GM21360 (cell line): ENCODE results near the gene RAPGEF4.
A peak's percentile ranks its signal among the peaks of the same experiment; 100 is the strongest.
"Not testable (repeated sequence)": the region's sequence is repeated elsewhere in the genome, so short reads cannot be mapped to it uniquely, and the experiment has no call there.

Experiments
- ATAC-seq: cut with Tn5 transposase; IDR thresholded peaks from one replicate; pipeline ENCODE4 v1.9.1; 2021; ENCODE audit warnings: mild to moderate bottlenecking, moderate library complexity; ENCODE audit not compliant: unreplicated experiment

The RAPGEF4 gene

DNA sequence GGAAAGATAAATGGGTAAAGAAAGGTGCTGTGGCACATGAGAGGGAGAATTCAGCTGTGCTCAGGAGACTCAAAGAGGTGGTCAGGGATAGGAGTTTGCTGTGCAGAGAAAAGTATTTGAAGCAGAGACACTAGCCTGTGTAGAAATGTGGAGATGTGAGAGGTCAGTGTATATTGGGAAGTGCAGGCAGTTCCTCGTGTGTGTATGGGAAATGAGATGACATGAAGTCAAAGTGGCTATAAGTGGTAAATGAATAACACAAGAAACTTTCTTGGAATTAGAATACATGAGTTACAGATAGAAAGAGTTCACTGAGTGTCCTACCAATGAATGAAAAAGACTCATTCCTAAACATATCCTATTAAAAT lies 351.6 kb downstream of the RAPGEF4 start:
- no peak for ATAC-seq

DNA sequence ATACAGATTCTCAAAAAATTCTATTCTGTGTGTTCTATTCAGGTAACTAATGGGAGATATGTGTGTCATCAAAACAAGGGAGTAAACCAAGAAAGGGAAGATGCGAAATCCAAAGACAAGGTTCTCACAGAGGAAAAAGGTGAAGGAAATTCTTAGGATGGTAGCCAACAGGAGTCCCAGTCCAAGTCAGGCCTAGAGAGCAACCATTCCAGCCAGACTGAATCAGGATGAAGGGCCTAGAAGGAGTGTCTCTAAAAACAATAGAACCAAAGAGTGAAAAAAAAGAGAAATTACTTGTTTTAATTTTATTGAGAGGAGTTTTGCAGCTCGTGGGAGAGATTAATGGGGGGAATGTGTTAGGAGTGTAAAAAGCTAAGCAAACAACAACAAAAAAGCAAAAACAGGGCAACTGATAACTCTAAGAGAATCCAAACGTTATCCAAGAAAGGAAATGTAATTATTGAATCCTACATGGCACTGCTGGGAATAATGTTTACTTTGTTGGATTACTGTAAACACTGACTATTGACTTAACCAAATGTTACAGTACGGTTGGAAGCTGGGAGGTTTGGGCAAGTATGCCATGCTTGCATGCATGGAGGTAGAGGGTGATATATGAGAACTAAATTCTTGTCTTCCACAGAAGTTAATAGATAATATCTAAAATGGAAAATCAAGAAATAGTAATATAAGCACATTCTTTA lies 352.3 kb downstream of the RAPGEF4 start:
- no peak for ATAC-seq

DNA sequence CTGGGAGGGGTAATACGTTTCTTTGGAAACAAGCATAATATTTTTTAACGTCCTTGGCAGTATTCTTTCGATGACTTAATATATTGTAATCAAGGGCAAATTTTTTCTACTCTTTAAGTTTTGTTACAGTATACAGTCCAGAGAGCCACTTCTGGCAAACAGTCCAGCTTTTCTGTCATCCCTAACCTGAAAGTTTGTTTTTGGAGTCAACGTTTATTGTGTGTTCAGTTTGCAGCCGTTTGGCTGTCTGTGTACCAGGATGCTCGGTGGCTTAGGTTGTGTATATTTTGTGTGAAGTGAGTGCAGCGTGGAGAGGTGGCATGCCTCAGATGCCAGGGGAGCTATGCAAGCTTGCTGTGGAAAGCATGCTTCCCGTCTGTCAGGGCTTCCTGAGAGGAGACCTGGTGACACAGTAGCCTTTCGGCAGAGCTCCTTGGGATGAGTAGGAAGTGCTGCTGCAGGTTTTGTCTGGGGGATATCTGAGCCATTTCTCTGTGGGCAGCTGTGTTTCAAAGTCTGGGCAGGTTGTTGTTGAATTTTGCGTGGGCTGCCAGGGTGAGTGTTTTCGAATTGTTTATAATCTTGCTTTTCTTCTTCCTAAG lies 354.7 kb downstream of the RAPGEF4 start:
- ATAC-seq: no peak

DNA sequence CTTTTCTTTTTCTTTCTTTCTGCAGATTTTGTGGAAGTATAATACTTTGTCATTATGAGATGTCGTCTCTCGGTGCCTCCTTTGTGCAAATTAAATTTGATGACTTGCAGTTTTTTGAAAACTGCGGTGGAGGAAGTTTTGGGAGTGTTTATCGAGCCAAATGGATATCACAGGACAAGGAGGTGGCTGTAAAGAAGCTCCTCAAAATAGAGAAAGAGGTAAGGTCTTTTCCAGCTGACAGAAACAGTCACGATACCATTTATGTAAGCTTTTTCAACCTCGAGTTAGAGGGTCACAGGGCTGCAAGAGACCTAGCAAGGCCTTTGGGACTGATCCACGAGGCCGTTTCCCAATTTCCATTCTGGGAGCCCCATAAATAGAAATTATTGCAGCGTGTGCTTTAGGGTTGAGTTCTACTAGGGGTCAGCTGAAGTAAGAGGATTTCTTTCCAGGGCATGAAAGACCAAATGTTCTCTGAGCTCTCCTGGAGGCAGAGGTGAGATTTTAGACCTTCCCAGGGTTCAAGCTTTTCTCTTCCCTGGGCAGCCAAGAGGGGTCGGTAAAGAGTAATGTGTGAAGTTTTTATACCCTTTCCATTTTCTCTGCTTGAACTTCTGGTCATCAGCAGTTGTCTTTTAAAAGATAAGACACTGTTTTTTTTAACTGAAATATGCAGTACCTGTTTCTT lies 355.5 kb downstream of the RAPGEF4 start:
- no peak for ATAC-seq

DNA sequence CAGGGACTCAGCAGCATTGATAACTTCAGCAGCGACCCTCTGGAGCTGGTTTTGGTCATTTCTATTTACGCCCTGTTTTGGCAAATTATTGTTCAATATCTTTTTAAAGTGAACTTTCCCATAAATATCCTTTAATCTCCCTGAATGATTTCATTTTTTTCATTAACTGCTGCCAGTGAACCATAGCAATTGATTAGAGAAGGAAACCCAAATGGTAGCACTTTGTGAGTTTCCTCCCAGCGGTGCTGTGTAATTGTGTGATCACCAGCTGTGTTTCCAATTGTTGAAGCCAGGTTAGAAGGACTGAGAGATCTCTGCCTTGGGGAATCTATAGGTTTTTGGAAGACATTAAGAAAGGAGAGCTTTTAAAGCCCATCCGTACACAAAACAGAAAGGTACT lies 356.3 kb downstream of the RAPGEF4 start:
- ATAC-seq: no peak

DNA sequence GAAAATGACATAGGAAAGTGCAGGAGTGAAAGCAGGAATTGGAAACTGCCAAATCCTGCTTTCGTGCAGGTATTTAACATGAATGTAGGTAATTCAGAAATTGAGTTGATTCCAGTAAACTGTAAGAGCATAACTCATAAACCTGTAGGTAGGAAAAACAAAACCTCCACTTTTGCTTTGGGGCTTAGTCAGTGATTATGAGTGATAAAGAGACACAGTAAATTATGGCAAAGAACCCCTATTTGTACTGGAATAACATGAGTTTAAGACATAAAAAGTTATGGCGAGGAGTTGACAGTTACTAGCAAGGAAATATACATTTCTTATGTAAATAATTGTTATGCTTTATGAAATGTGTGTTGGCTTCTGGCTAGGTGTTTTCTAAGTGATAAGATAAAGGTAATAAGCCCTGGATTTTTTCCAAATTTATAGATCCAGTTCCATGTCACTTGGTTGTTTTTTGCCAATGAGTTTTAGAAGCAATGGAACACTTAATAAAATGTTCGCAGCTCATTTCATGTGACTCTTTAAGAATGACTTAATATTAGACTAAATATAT lies 357.3 kb downstream of the RAPGEF4 start:
- no peak for ATAC-seq

DNA sequence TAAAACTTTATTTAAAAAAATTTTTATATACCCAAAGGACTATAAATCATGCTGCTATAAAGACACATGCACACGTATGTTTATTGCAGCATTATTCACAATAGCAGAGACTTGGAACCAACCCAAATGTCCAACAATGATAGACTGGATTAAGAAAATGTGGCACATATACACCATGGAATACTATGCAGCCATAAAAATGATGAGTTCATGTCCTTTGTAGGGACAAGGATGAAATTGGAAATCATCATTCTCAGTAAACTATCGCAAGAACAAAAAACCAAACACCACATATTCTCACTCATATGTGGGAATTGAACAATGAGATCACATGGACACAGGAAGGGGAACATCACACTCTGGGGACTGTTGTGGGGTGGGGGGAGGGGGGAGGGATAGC lies 358.0 kb downstream of the RAPGEF4 start:
- not testable (repeated sequence) for ATAC-seq

DNA sequence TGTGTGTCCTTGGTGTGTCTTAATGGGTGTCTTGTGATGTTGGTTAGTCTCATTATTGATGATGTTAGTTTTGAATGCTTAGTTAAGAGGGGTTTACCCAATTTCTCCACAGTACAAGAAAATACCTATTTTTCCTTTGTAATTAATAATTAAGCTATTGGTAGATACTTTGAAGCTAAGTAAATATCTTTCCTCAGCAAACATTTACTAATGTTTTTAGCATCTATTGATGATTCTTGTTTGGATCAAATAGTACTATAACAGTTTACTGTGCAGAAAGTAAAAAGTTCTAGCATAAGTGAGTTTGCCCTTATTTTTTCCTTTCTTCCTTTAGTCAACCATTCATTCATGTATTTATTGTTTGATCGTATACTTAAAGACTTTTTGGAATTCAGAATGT lies 359.1 kb downstream of the RAPGEF4 start:
- no peak for ATAC-seq

DNA sequence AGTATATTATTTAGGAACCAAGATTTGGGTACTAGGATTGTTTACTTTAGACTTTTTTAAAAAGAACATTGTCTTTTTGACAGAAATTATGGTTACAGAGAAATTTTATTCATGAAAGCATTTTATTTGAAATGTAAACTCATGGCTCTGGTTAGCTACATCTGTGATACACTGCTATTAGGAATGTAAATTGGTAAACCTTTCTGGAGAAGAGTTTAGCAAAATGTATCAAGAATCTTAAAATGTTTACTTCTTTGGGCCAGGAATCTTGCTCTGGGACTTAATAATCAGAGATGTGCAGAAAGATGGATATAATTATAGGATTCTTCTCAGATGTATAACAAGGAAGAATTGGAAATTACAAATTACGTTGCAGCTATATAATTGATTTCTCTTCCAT lies 359.7 kb downstream of the RAPGEF4 start:
- no peak for ATAC-seq

DNA sequence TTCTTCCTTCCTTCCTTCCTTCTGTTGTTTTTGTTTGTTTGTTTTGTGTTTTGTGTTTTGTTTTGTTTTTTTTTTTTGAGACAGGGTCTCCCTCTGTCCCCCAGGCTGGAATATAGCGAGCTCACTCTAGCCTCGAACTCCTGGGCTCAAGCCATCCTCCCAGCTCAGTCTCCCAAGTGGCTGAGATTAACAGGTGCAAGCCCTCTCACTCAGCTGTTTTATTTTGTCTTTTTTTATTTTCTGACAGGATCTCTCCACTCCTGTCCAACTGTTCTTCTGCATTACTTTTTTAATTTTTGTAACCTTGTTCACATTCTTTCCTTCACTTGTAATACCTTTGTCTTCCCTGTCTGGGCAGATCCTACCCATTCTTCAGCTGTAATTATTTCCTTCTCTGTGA lies 363.6 kb downstream of the RAPGEF4 start:
- no peak for ATAC-seq

DNA sequence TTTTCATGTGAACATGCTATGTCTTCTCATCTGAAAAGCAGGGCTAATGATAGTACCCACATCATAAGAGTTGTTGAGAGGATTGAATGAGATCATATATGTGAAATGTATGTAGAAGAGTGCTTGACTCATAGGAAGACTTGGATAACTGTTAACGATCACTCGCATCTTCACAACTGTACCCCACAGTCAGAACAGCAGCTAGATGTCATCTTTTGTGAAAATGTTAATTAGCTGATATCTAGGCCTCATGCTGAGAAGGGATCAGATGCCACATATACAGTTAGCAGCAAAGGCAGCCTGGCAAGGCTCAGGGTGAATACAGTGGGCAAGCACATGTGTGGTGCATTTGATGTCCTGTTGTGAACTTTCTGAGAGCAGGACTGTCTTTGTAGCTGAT lies 364.2 kb downstream of the RAPGEF4 start:
- ATAC-seq: no peak

DNA sequence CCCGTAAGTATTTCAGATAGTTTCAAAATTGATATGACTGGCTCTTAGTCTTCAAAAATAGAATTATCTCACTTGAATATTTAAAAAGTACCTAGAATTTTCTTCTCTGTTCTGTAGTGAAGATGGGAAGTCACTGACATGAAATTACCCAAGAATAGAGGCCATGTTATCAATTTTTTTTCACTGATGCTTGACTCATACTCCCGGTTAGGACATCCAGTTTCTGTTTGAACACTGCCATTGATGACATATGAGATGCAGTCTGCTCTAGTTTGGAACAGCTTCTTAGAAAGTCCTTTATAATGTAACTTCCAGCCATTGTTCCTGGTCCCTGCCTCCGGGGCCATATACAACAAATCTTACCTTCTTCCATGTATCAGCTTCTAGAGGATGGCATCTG lies 366.0 kb downstream of the RAPGEF4 start:
- ATAC-seq: peak; percentile 67
